Measurements from ENCODE around the gene BRINP3.
A peak's percentile ranks its signal among the peaks of the same experiment; 100 is the strongest.

BRINP3 gene

DNA sequence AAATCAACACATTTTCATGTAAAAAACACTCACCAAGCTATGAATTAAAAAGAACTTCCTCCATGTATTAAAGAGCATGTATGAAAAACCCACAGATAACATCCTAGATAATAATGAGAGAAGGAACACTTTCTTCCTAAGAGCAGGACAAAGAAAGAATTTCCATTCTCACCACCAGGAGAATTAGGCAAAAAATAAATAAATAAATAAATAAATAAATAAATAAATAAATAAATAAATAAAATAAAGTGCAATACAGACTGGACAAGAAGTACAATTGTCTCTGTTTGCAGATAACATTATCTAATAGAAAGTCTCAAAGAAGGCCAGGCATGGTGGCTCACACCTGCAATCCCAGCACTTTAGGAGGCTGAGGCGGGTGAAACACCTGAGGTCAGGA, 218.2 kb downstream of the BRINP3 start (continued):
- TF ChIP-seq, protein P1, sequence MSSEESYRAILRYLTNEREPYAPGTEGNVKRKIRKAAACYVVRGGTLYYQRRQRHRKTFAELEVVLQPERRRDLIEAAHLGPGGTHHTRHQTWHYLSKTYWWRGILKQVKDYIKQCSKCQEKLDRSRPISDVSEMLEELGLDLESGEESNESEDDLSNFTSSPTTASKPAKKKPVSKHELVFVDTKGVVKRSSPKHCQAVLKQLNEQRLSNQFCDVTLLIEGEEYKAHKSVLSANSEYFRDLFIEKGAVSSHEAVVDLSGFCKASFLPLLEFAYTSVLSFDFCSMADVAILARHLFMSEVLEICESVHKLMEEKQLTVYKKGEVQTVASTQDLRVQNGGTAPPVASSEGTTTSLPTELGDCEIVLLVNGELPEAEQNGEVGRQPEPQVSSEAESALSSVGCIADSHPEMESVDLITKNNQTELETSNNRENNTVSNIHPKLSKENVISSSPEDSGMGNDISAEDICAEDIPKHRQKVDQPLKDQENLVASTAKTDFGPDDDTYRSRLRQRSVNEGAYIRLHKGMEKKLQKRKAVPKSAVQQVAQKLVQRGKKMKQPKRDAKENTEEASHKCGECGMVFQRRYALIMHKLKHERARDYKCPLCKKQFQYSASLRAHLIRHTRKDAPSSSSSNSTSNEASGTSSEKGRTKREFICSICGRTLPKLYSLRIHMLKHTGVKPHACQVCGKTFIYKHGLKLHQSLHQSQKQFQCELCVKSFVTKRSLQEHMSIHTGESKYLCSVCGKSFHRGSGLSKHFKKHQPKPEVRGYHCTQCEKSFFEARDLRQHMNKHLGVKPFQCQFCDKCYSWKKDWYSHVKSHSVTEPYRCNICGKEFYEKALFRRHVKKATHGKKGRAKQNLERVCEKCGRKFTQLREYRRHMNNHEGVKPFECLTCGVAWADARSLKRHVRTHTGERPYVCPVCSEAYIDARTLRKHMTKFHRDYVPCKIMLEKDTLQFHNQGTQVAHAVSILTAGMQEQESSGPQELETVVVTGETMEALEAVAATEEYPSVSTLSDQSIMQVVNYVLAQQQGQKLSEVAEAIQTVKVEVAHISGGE (tag by site-specific recombination; conservative IDR thresholded peaks at IDR 0.05; ENCODE audit: low read depth): peak; percentile 74
- peak; percentile 28 for TF ChIP-seq ZNF529 (tag by site-specific recombination; IDR thresholded peaks at IDR 0.05; ENCODE audit: insufficient replicate concordance)
- peak; percentile 81; the same call in 1 of the 2 replicates for TF ChIP-seq ZNF394 (tag by site-specific recombination; IDR thresholded peaks at IDR 0.05; ENCODE audit: borderline replicate concordance)
- TF ChIP-seq ZNF169 (tag by site-specific recombination; IDR thresholded peaks at IDR 0.05): no peak
- TF ChIP-seq ZNF266 (tag by site-specific recombination; IDR thresholded peaks at IDR 0.05; ENCODE audit: low read depth): peak; percentile 42; the same call in 1 of the 2 replicates
- TF ChIP-seq ZNF623 (tag by site-specific recombination; IDR thresholded peaks at IDR 0.05): peak; percentile 67
- peak; percentile 50 for TF ChIP-seq ZBTB8A (tag by site-specific recombination; IDR thresholded peaks at IDR 0.05)
- TF ChIP-seq, protein P2, sequence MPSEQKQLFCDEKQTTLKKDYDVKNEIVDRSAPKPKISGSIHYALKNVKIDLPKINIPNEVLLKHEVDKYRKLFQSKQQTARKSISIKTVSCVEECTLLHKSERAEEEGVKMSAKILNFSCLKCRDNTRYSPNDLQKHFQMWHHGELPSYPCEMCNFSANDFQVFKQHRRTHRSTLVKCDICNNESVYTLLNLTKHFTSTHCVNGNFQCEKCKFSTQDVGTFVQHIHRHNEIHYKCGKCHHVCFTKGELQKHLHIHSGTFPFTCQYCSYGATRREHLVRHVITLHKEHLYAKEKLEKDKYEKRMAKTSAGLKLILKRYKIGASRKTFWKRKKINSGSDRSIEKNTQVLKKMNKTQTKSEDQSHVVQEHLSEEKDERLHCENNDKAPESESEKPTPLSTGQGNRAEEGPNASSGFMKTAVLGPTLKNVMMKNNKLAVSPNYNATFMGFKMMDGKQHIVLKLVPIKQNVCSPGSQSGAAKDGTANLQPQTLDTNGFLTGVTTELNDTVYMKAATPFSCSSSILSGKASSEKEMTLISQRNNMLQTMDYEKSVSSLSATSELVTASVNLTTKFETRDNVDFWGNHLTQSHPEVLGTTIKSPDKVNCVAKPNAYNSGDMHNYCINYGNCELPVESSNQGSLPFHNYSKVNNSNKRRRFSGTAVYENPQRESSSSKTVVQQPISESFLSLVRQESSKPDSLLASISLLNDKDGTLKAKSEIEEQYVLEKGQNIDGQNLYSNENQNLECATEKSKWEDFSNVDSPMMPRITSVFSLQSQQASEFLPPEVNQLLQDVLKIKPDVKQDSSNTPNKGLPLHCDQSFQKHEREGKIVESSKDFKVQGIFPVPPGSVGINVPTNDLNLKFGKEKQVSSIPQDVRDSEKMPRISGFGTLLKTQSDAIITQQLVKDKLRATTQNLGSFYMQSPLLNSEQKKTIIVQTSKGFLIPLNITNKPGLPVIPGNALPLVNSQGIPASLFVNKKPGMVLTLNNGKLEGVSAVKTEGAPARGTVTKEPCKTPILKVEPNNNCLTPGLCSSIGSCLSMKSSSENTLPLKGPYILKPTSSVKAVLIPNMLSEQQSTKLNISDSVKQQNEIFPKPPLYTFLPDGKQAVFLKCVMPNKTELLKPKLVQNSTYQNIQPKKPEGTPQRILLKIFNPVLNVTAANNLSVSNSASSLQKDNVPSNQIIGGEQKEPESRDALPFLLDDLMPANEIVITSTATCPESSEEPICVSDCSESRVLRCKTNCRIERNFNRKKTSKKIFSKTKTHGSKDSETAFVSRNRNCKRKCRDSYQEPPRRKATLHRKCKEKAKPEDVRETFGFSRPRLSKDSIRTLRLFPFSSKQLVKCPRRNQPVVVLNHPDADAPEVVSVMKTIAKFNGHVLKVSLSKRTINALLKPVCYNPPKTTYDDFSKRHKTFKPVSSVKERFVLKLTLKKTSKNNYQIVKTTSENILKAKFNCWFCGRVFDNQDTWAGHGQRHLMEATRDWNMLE (tag by site-specific recombination; conservative IDR thresholded peaks at IDR 0.05; ENCODE audit: low read depth): peak; percentile 78
- no peak for TF ChIP-seq ZNF544 (tag by site-specific recombination; IDR thresholded peaks at IDR 0.05)
- no peak for TF ChIP-seq ZNF830 (tag by site-specific recombination; IDR thresholded peaks at IDR 0.05; ENCODE audit: low read depth)
- TF ChIP-seq ZBTB20 (tag by site-specific recombination; IDR thresholded peaks at IDR 0.05): no peak
- TF ChIP-seq KLF16 (tag by site-specific recombination; IDR thresholded peaks at IDR 0.05): no peak
- peak; percentile 68 for TF ChIP-seq ZNF510 (tag by site-specific recombination; IDR thresholded peaks at IDR 0.05; ENCODE audit: insufficient replicate concordance)
- TF ChIP-seq, protein P3, sequence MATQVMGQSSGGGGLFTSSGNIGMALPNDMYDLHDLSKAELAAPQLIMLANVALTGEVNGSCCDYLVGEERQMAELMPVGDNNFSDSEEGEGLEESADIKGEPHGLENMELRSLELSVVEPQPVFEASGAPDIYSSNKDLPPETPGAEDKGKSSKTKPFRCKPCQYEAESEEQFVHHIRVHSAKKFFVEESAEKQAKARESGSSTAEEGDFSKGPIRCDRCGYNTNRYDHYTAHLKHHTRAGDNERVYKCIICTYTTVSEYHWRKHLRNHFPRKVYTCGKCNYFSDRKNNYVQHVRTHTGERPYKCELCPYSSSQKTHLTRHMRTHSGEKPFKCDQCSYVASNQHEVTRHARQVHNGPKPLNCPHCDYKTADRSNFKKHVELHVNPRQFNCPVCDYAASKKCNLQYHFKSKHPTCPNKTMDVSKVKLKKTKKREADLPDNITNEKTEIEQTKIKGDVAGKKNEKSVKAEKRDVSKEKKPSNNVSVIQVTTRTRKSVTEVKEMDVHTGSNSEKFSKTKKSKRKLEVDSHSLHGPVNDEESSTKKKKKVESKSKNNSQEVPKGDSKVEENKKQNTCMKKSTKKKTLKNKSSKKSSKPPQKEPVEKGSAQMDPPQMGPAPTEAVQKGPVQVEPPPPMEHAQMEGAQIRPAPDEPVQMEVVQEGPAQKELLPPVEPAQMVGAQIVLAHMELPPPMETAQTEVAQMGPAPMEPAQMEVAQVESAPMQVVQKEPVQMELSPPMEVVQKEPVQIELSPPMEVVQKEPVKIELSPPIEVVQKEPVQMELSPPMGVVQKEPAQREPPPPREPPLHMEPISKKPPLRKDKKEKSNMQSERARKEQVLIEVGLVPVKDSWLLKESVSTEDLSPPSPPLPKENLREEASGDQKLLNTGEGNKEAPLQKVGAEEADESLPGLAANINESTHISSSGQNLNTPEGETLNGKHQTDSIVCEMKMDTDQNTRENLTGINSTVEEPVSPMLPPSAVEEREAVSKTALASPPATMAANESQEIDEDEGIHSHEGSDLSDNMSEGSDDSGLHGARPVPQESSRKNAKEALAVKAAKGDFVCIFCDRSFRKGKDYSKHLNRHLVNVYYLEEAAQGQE (tag by site-specific recombination; IDR thresholded peaks at IDR 0.05): peak; percentile 60; the same call in 1 of the 2 replicates

DNA sequence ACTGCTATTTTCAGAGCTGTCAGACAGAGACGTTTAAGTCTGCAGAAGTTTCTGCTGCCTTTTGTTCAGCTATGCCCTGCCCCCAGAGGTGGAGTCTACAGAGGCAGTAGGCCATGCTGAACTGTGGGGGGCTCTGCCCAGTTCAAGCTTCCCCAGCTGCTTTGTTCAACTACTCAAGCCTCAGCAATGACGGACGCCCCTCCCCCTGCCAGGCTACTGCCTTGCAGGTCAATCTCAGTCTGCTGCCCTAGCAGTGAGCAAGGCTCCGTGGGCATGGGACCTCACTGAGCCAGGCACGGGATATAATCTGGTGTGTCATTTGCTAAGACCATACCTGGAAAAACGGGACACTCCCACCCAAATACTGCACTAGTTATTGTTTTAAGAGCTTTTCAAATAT, 219.7 kb downstream of the BRINP3 start:
- Histone ChIP-seq H3K27ac (ENCODE audit: extremely low read depth, low read depth, low read length) (no peak overlapping the region), H3K4me3 (ENCODE audit: low read depth, low read length) (no peak overlapping the region), H3K9me3 (ENCODE audit: control insufficient read depth, insufficient read depth, low read depth, low read length) (no peaks in the 10 kb centered on the region), H3K36me3 (ENCODE audit: control insufficient read depth in 2 of 2, insufficient read depth in 1 of 2, low read length in 2 of 2) (no peaks in the 10 kb centered on the region), H3K4me1 (ENCODE audit: control insufficient read depth, insufficient read depth, low read length) (no peaks in the 10 kb centered on the region)
- ChIA-PET CTCF (no interaction called here), POLR2A (no interaction called here)
- TF ChIP-seq, protein P4, sequence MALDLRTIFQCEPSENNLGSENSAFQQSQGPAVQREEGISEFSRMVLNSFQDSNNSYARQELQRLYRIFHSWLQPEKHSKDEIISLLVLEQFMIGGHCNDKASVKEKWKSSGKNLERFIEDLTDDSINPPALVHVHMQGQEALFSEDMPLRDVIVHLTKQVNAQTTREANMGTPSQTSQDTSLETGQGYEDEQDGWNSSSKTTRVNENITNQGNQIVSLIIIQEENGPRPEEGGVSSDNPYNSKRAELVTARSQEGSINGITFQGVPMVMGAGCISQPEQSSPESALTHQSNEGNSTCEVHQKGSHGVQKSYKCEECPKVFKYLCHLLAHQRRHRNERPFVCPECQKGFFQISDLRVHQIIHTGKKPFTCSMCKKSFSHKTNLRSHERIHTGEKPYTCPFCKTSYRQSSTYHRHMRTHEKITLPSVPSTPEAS (tag by site-specific recombination; IDR thresholded peaks at IDR 0.05): no peak
- no peak for TF ChIP-seq ZNF121 (tag by site-specific recombination; IDR thresholded peaks at IDR 0.05)
- no peak for TF ChIP-seq ZBTB21 (tag by site-specific recombination; IDR thresholded peaks at IDR 0.05)
- no peak for TF ChIP-seq ZFP69B (tag by site-specific recombination; IDR thresholded peaks at IDR 0.05)
- no peak for TF ChIP-seq ZNF677 (tag by site-specific recombination; IDR thresholded peaks at IDR 0.05)
- TF ChIP-seq, protein P5, sequence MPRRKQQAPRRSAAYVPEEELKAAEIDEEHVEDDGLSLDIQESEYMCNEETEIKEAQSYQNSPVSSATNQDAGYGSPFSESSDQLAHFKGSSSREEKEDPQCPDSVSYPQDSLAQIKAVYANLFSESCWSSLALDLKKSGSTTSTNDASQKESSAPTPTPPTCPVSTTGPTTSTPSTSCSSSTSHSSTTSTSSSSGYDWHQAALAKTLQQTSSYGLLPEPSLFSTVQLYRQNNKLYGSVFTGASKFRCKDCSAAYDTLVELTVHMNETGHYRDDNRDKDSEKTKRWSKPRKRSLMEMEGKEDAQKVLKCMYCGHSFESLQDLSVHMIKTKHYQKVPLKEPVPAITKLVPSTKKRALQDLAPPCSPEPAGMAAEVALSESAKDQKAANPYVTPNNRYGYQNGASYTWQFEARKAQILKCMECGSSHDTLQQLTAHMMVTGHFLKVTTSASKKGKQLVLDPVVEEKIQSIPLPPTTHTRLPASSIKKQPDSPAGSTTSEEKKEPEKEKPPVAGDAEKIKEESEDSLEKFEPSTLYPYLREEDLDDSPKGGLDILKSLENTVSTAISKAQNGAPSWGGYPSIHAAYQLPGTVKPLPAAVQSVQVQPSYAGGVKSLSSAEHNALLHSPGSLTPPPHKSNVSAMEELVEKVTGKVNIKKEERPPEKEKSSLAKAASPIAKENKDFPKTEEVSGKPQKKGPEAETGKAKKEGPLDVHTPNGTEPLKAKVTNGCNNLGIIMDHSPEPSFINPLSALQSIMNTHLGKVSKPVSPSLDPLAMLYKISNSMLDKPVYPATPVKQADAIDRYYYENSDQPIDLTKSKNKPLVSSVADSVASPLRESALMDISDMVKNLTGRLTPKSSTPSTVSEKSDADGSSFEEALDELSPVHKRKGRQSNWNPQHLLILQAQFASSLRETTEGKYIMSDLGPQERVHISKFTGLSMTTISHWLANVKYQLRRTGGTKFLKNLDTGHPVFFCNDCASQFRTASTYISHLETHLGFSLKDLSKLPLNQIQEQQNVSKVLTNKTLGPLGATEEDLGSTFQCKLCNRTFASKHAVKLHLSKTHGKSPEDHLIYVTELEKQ (tag by site-specific recombination; IDR thresholded peaks at IDR 0.05; ENCODE audit: borderline replicate concordance): no peak

Measured in HEK293 (cell line).